ENCODE results near the gene CDK5RAP2.
"Not testable (repeated sequence)": the region's sequence is repeated elsewhere in the genome, so short reads cannot be mapped to it uniquely, and the experiment has no call there.

Gene CDK5RAP2

GRCh38 chr9:120474591-120475243 is 105.2 kb downstream of the CDK5RAP2 start:
- no peak for TF ChIP-seq CTCF (IDR thresholded peaks at IDR 0.05; ENCODE audit: borderline replicate concordance, insufficient read depth, low read depth, low read length)
- no peak overlapping the region for H3K4me3 ChIP-seq (ENCODE audit: low read depth, low read length)

GRCh38 chr9:120473608-120474007 is 106.4 kb downstream of the CDK5RAP2 start:
- TF ChIP-seq CTCF (IDR thresholded peaks at IDR 0.05; ENCODE audit: borderline replicate concordance, insufficient read depth, low read depth, low read length), result no peak
- H3K4me3 ChIP-seq (ENCODE audit: low read depth, low read length), result no peak overlapping the region

- no peak overlapping the region for H3K4me3 ChIP-seq (ENCODE audit: low read depth, low read length)
- no peak for TF ChIP-seq CTCF (IDR thresholded peaks at IDR 0.05; ENCODE audit: borderline replicate concordance, insufficient read depth, low read depth, low read length)
Observed at GRCh38 chr9:120465685-120466407, 114.1 kb downstream of the CDK5RAP2 start.

- no peak overlapping the region for H3K4me3 ChIP-seq (ENCODE audit: low read depth, low read length)
- TF ChIP-seq CTCF (IDR thresholded peaks at IDR 0.05; ENCODE audit: borderline replicate concordance, insufficient read depth, low read depth, low read length), result no peak
Observed at GRCh38 chr9:120464887-120465421, 115.0 kb downstream of the CDK5RAP2 start.

- TF ChIP-seq CTCF (IDR thresholded peaks at IDR 0.05; ENCODE audit: borderline replicate concordance, insufficient read depth, low read depth, low read length), result no peak
- H3K4me3 ChIP-seq (ENCODE audit: low read depth, low read length), result no peak overlapping the region
Observed at GRCh38 chr9:120464176-120464886, 115.6 kb downstream of the CDK5RAP2 start.

GRCh38 chr9:120463765-120464164 is 116.2 kb downstream of the CDK5RAP2 start:
- TF ChIP-seq CTCF (IDR thresholded peaks at IDR 0.05; ENCODE audit: borderline replicate concordance, insufficient read depth, low read depth, low read length), result no peak
- no peak overlapping the region for H3K4me3 ChIP-seq (ENCODE audit: low read depth, low read length)

- H3K4me3 ChIP-seq (ENCODE audit: low read depth, low read length), result not testable (repeated sequence)
Observed at GRCh38 chr9:120461677-120462076, 118.3 kb downstream of the CDK5RAP2 start.
